IPS-NIHi7 (cell line): ENCODE data around the gene S100A16.
"Not testable (repeated sequence)": the region's sequence is repeated elsewhere in the genome, so short reads cannot be mapped to it uniquely, and the experiment has no call there.

Experiments used
- DNase-seq: peaks from one replicate; pipeline ENCODE4 v3.0.0; 2012; ENCODE audit warnings: mixed read lengths; ENCODE audit errors: extremely low spot score

S100A16 gene

DNA sequence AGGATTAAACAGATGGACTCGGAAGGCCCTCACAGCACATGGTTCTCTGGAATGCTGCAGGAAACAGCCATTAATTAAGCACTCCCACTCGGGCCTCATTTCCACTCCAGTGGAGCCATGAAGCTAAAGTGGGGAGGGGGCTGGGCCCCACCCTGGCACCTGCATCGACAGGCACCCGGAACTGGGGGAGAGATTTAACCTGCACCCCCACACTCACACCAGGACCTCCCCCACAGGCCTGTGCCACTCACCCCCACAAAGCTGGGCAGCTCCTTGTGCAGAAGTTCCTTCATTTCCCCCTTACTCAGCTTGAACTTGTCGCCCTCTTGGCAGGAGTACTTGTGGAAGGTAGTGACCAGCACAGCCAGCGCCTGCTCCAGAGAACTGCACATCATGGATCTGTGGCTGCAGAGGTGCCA is 49.4 kb downstream of the S100A16 start:
- no peak for DNase-seq

DNA sequence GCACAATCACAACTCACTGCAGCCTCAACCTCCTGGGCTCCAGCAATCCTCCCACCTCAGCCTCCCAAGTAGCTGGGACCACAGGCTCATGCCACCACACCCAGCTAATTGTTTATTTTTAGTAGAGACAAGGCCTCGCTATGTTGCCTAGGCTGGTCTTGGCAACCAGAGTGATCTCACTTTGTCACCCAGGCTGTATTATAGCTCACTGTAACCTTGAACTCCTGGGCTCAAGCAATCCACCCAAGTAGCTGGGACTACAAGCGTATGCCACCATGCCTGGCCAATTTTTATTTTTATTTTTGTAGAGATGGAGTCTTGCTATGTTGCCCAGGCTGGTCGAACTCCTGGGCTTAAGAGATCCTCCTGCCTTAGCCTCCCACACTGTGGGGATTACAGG is 50.9 kb downstream of the S100A16 start:
- DNase-seq: not testable (repeated sequence)

DNA sequence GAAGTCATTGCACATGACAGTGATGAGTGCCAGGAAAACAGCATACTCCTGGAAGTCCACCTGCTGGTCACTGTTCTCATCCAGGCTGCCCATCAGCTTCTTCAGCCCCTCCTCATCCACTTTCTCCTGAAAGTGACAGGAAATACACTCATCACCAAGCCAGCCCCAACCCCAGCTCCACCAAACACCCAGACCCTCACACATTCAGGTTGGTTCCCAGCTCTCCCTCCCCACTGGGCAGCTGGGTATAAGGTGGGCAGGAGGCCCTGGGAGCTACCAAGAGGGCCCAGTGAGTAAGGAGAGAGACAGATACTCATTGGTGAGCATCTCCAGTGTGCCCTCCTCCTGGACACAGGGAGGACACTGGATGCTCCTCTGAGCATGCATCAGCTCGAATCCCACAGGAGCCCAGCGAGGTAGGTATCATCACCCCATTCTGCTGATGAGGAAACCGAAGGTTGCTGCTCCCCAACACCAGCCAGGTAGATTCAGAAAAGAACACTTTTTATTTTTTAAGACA is 51.4 kb downstream of the S100A16 start:
- no peak for DNase-seq

DNA sequence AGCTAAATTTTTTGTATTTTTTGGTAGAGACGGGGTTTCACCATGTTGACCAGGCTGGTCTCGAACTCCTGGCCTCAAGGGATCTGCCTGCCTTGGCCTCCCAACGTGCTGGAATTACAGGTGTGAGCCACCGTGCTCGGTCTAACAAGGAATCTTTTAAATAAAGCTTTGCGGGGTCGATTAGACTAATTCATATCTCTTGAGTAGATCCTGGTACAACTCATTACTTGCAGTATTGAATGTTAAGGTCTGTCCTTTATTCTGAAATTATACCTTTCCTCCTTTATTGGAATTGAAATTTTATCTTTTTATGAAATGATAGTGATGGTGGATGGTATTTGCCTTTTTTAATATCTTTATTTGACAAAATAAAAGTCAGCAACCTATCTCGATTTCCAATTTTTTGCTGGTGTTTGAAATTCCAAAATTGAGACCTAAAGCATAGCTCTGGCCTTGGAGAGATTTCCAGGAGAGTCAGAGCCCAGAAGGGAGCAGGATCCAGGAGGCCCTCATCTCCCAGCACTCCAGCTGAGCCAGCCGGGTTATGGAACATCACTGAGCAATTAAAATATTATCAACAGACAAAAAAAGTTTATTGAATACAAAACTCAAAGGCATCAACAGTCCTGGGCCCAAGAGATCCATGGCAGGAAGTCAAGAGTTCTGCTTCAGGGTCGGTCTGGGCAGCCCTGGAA is 52.0 kb downstream of the S100A16 start:
- DNase-seq: no peak

DNA sequence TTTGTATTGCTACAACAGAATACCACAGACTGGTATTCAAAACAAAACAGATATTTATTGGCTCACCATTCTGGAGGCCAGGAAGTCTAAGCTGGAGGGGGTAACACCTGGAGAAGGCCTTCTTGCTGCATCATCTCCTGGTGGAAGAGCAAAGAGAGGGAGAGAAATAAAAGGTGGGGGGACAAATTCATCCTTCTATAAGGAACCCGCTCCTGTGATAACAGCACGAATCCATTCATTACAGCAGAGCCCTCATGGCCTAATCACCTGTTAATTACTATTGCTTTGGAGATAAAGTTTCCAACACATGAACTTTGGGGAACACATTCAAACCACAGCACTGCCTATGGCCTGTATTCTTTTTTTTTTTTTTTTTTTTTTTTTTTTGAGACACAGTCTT is 52.7 kb downstream of the S100A16 start:
- no peak for DNase-seq

DNA sequence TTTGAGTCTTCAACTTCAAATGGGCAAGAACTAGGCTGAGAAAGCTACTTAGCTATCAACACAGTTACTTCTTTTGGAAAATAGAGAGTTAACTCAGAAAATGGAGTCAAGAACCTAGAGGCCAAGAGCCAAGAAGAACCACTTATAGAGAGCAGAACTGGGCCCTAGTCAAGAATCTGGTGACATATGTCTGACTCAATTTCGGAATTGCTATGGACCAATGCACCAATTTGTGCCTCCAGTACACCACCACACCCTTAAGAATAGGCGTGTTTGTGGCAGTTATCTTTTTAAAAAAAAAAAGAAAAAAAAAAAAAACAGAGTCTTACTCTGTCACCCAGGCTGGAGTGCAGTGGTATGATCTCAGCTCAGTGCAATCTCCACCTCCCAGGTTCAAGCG is 55.1 kb downstream of the S100A16 start:
- no peak for DNase-seq
